HG02763 (cell line): ENCODE measurements around the gene CD300A.
"Not testable (repeated sequence)": the region's sequence is repeated elsewhere in the genome, so short reads cannot be mapped to it uniquely, and the experiment has no call there.

Source experiments
- ATAC-seq: cut with Tn5 transposase; IDR thresholded peaks from one replicate; pipeline ENCODE4 v1.9.1; 2021; ENCODE audit warnings: mild to moderate bottlenecking, moderate library complexity; ENCODE audit not compliant: unreplicated experiment

CD300A gene

GRCh38 chr17:74518413-74518981 lies 52.1 kb downstream of the CD300A start:
- not testable (repeated sequence) for ATAC-seq

- no peak for ATAC-seq
Measured at GRCh38 chr17:74520016-74520434, 53.6 kb downstream of the CD300A start.

GRCh38 chr17:74520790-74521480 lies 54.5 kb downstream of the CD300A start:
- no peak for ATAC-seq

DNA sequence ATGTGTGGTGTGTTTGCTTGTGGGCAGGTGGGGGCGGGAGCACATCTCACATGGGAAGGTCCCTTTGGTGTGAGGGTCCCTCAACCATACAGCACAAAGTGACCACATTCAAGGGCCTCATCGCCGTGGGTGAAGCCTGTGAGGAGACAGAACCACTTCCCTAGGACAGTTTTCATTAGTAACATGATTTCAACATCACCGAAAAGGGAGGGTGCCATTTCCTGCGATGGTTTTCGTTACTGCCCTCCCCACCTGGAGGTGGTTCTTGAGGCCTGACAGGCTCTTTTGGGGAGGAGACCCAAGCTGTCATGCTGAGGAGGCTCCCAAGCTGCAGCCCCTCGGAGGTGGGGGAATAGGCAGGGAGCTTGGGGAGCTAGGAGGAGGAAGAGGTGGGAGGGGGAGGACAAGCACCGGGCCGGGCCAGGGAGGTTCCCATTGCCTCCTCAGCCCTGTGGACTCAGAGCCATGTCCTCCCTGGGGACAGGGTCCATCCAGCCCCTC lies 55.3 kb downstream of the CD300A start:
- no peak for ATAC-seq

DNA sequence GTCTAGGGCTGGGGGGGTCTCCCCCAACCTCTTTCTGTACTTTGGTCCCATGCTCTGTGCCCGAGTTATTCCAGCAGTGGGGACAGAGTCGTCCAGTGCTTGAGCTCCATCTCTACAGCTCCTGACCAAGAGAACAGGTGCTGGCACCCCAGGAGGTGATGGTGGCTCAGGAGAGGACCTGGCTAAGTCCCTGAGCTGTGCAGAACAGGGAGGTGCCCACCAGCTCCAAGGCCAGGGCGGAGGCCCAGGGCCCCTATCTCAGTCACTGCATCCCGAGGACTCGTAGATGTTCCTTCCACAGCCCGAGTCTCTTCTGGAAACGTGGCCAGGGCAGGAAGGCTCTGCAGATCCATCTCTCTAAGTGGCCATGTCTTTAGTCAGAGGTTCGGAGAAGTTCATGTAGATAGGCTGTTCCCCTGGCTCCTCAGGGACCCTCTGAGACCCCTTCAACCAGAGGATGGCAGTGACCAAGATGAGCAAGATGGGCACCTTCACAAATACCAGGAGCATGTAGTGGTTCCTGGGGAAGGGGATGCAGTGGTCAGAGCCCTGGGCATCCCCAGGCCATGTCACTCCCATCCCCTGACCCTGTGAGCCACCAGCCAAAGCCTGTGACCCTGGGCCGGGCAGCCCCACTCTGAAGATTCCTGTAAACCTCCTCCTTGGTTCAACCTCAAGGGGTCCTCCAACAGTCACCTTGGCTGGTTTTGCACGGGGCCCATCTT lies 56.1 kb downstream of the CD300A start:
- ATAC-seq, result no peak

DNA sequence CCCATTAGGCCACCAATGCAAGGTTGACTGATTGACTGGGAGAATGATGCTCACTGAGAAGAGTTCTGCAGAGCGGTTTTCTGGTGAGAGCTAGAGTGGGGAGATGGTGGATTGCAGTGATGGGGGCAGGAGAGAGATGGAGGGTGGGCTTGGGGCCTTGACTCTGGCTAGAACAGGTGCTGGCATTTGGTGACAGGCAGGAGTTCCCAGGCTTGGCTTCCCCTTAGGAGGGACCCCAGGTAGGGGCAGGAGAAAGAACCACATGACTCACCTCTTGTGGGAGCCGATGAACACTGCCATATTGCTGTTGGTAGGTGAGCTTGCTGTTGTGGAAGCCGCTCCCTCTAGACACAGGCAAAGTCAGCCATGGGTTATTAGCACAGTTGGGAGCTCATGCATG lies 56.9 kb downstream of the CD300A start:
- no peak for ATAC-seq

- no peak for ATAC-seq
Measured at GRCh38 chr17:74524653-74525464, 58.4 kb downstream of the CD300A start.

- ATAC-seq, result no peak
Measured at GRCh38 chr17:74525465-74525725, 59.0 kb downstream of the CD300A start.

- ATAC-seq, result no peak
Measured at GRCh38 chr17:74525781-74526288, 59.4 kb downstream of the CD300A start.

- no peak for ATAC-seq
Measured at GRCh38 chr17:74526681-74527080, 60.2 kb downstream of the CD300A start.

GRCh38 chr17:74527081-74527480 lies 60.6 kb downstream of the CD300A start:
- no peak for ATAC-seq

GRCh38 chr17:74527756-74528155 lies 61.3 kb downstream of the CD300A start:
- no peak for ATAC-seq

DNA sequence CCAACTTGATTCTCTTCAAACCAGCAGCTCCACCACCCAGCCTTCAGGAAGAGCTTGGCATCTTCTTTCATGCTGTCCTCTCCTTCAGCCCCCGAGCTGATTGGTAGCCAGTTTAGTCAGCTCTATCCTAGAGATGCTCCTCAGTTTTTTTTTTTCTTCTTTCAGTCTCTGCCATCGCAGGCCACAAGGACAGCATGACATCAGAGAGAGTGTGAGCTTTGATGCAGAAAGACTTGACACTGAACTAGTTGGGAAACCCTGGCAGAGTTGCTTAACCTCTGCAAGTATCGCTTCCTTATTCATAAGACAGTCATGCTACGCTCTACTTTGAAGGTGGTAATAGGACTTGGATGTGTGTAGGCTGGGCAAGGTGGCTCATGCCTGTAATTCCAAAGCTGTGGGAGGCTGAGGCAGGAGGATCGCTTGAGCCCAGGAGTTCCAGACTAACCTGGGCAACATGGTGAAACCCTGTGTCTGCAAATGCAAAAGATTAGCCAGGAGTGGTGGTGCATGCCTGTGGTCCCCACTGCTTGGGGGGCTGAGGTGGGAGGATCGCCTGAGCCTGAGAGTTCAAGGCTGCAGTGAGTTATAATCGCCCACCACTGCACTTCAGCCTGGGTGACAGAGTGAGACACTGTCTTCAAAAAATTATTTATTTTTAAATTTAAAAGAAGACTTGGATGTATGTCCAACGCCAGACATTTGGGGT lies 62.2 kb downstream of the CD300A start:
- ATAC-seq, result peak; percentile 77

DNA sequence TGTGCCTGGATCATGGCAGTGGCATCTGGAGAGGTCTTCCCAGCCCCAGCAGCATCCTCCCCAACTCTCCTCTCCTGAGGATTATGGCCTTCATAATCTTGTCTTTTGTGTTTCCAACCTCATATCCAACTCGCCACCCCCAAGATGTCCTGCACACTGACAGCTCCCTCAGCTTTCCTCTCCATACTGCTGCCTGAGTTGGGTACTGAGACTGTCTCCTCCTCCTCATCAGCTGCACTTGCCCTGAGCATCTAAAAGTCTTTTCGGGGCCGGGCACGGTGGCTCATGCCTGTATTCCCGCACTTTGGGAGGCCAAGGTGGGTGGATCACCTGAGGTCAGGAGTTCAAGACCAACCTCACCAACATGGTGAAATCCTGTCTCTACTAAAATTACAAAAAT lies 62.8 kb downstream of the CD300A start:
- ATAC-seq, result no peak

GRCh38 chr17:74530831-74531150 lies 64.4 kb downstream of the CD300A start:
- ATAC-seq, result no peak

GRCh38 chr17:74531231-74531761 lies 64.9 kb downstream of the CD300A start, which contains the start of gene CD300LB:
Gene CD300LB (minus strand): TSS chr17:74531475. CDS start chr17:74531350, 125 bp downstream.
- no peak for ATAC-seq

DNA sequence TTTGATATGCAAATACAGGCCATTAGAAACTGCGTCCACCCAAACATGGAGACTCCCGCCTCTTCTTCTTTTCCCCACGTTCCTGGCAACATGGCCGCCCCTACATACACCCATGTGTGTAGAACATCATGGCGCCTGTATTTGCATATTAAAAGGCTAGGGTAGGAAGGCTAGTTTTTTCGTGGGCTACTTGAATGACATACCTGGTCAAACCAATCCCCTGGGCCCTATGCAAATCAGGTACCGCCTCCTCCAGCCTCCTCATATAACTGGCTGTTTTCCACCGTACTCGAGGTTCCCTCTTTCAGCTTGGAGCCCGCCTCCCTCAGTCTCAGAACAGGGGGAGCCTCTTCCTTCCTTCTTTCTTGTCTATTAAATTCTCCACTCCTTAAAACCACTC lies 65.7 kb downstream of the CD300A start:
- ATAC-seq, result no peak
